Activated effector memory CD4-positive, alpha-beta T cell treated with anti-CD3 and anti-CD28 coated beads, Interleukin-2, amount 50 U/mL, for 16 hours (primary cell): ENCODE data around the gene TNFAIP1.
"Not testable (repeated sequence)": the region's sequence is repeated elsewhere in the genome, so short reads cannot be mapped to it uniquely, and the experiment has no call there.

ENCODE experiments used
- DNase-seq: peaks from one replicate; pipeline ENCODE4 v3.0.0-alpha.2; 2020

The TNFAIP1 gene

GRCh38 chr17:28335201-28335958, at the start of gene TNFAIP1, which contains the start of gene IFT20:
TSS of gene TNFAIP1 (plus strand) at chr17:28335761. CDS start at chr17:28339522, 3,761 bp downstream.
TSS of gene IFT20 (minus strand) at chr17:28335472. CDS start at chr17:28331985, 3,487 bp downstream.
- DNase-seq, result peak; percentile 99

- DNase-seq, result no peak
Observed at GRCh38 chr17:28285965-28286364, 49.6 kb upstream of the TNFAIP1 start.

GRCh38 chr17:28290703-28291102, 44.9 kb upstream of the TNFAIP1 start:
- DNase-seq, result no peak

GRCh38 chr17:28291780-28292330, 43.7 kb upstream of the TNFAIP1 start:
- no peak for DNase-seq

GRCh38 chr17:28292878-28293277, 42.7 kb upstream of the TNFAIP1 start:
- DNase-seq, result not testable (repeated sequence)

GRCh38 chr17:28293994-28294393, 41.6 kb upstream of the TNFAIP1 start:
- DNase-seq, result no peak

- DNase-seq, result no peak
Observed at GRCh38 chr17:28295677-28296578, 39.6 kb upstream of the TNFAIP1 start.

- DNase-seq, result no peak
Observed at GRCh38 chr17:28298449-28298848, 37.1 kb upstream of the TNFAIP1 start.

GRCh38 chr17:28306954-28307401, 28.6 kb upstream of the TNFAIP1 start:
- no peak for DNase-seq

- DNase-seq, result no peak
Observed at GRCh38 chr17:28313841-28314240, 21.7 kb upstream of the TNFAIP1 start.

GRCh38 chr17:28315846-28316705, 19.5 kb upstream of the TNFAIP1 start:
- no peak for DNase-seq

GRCh38 chr17:28317099-28317965, 18.2 kb upstream of the TNFAIP1 start:
- DNase-seq, result no peak

GRCh38 chr17:28317966-28318758, 17.4 kb upstream of the TNFAIP1 start:
- no peak for DNase-seq

GRCh38 chr17:28318759-28319597, 16.6 kb upstream of the TNFAIP1 start, which contains the start of gene TMEM97:
TSS of gene TMEM97 (plus strand) at chr17:28319200. CDS start at chr17:28319240, 40 bp downstream.
- peak; percentile 98 for DNase-seq

GRCh38 chr17:28319598-28319935, 16.0 kb upstream of the TNFAIP1 start:
- no peak for DNase-seq

- DNase-seq, result no peak
Observed at GRCh38 chr17:28320215-28321061, 15.1 kb upstream of the TNFAIP1 start.

GRCh38 chr17:28324267-28324745, 11.3 kb upstream of the TNFAIP1 start:
- DNase-seq, result no peak

- no peak for DNase-seq
Observed at GRCh38 chr17:28324781-28325180, 10.8 kb upstream of the TNFAIP1 start.
